HL-60 (cell line): ENCODE results near the gene KCNT2.

ENCODE experiments used
- DNase-seq, 2 experiments: peaks; one replicate each; pipeline ENCODE4 v3.0.0-alpha.2; 2010 to 2020; ENCODE audit warnings: low read depth in 1 of 2, low spot score in 1 of 2
- H3K27ac ChIP-seq: fragments of 250-450 bp; sonication (Bioruptor Pico); replicated peaks from 2 replicates; pipeline ENCODE4 v1.5.1; 2020; ENCODE audit warnings: mild to moderate bottlenecking, moderate library complexity
- H3K27me3 ChIP-seq: fragments of 250-450 bp; sonication (Bioruptor Pico); 2 replicates; pipeline ENCODE4 v1.5.1; 2021; ENCODE audit warnings: mild to moderate bottlenecking, moderate library complexity; ENCODE audit not compliant: insufficient read depth, poor library complexity, severe bottlenecking
- H3K4me3 ChIP-seq: replicated peaks from 2 replicates; pipeline ENCODE4 v1.5.1; 2011; ENCODE audit warnings: mild to moderate bottlenecking, control low read depth, low read length; ENCODE audit not compliant: insufficient read depth
- GABPA ChIP-seq: IDR thresholded peaks from 2 replicates; pipeline ENCODE4 v1.6.1; 2012; ENCODE audit warnings: low read depth
- POLR2AphosphoS5 ChIP-seq: IDR thresholded peaks from 2 replicates; pipeline ENCODE4 v1.6.1; 2012; ENCODE audit warnings: low read depth
- SPI1 ChIP-seq: IDR thresholded peaks from 2 replicates; pipeline ENCODE4 v1.6.1; 2012; ENCODE audit warnings: low read depth, mild to moderate bottlenecking, borderline replicate concordance
- TF ChIP-seq, protein P1 (sequence below): IDR thresholded peaks from 2 replicates; pipeline ENCODE4 v1.6.1; 2012; ENCODE audit warnings: low read depth; ENCODE audit not compliant: insufficient replicate concordance
- TF ChIP-seq, protein P2 (sequence below): IDR thresholded peaks from one replicate; pipeline ENCODE4 v1.5.1; 2011; ENCODE audit warnings: low read length, control low read depth, inconsistent platforms; ENCODE audit not compliant: insufficient read depth

The KCNT2 gene

DNA sequence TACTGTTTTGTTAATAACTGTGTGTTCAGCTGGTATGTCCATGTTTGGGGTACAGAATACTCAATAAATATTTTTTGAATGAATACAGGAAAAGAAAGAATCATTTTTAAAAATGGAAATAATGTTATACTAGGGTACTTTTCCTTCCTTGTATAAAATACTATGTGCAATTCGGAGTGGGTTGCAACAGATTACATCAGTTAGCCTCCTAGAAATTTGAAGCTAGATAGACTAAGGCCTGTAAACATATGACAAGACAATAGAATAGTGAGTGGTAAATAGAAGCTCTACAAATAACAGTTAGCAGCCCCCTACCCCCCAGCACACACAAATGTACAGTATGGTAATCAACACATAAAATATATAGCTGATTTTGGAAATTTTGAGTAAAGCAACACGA, 195.9 kb downstream of the KCNT2 start:
- Histone ChIP-seq H3K27ac (no peak overlapping the region), H3K27me3 (no peaks in the 10 kb centered on the region), H3K4me3 (no peak overlapping the region)
- no peak for TF ChIP-seq GABPA
- TF ChIP-seq, protein P1, sequence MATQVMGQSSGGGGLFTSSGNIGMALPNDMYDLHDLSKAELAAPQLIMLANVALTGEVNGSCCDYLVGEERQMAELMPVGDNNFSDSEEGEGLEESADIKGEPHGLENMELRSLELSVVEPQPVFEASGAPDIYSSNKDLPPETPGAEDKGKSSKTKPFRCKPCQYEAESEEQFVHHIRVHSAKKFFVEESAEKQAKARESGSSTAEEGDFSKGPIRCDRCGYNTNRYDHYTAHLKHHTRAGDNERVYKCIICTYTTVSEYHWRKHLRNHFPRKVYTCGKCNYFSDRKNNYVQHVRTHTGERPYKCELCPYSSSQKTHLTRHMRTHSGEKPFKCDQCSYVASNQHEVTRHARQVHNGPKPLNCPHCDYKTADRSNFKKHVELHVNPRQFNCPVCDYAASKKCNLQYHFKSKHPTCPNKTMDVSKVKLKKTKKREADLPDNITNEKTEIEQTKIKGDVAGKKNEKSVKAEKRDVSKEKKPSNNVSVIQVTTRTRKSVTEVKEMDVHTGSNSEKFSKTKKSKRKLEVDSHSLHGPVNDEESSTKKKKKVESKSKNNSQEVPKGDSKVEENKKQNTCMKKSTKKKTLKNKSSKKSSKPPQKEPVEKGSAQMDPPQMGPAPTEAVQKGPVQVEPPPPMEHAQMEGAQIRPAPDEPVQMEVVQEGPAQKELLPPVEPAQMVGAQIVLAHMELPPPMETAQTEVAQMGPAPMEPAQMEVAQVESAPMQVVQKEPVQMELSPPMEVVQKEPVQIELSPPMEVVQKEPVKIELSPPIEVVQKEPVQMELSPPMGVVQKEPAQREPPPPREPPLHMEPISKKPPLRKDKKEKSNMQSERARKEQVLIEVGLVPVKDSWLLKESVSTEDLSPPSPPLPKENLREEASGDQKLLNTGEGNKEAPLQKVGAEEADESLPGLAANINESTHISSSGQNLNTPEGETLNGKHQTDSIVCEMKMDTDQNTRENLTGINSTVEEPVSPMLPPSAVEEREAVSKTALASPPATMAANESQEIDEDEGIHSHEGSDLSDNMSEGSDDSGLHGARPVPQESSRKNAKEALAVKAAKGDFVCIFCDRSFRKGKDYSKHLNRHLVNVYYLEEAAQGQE, result no peak
- DNase-seq, result no peak

DNA sequence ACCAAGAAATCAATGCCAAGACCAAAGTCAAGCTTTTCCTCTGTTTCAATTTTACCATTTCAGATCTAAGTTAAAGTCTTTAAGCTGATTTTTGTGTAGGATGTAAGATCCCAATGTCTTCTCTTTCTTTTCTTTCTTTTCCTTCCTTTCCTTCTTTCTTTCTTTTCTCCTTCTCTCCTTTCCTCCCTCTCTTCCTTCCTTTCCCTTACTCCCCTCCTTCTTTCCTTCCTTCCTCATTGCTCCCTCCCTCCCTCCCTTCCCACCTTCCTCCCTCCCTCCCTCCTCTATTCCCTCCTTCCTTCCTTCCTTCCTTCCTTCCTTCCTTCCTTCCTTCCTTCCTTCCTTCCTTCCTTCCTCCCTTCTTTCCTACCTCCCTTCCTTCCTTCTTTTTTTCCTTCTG, 197.5 kb downstream of the KCNT2 start:
- no peaks in the 10 kb centered on the region for H3K27me3 ChIP-seq
- TF ChIP-seq, protein P2, sequence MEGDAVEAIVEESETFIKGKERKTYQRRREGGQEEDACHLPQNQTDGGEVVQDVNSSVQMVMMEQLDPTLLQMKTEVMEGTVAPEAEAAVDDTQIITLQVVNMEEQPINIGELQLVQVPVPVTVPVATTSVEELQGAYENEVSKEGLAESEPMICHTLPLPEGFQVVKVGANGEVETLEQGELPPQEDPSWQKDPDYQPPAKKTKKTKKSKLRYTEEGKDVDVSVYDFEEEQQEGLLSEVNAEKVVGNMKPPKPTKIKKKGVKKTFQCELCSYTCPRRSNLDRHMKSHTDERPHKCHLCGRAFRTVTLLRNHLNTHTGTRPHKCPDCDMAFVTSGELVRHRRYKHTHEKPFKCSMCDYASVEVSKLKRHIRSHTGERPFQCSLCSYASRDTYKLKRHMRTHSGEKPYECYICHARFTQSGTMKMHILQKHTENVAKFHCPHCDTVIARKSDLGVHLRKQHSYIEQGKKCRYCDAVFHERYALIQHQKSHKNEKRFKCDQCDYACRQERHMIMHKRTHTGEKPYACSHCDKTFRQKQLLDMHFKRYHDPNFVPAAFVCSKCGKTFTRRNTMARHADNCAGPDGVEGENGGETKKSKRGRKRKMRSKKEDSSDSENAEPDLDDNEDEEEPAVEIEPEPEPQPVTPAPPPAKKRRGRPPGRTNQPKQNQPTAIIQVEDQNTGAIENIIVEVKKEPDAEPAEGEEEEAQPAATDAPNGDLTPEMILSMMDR, result no peak
- TF ChIP-seq POLR2AphosphoS5 (no peak), SPI1 (no peak), GABPA (no peak)
- TF ChIP-seq, protein P1, result no peak
- no peak for DNase-seq
- H3K27ac ChIP-seq, result no peak overlapping the region
- H3K4me3 ChIP-seq, result no peak overlapping the region

DNA sequence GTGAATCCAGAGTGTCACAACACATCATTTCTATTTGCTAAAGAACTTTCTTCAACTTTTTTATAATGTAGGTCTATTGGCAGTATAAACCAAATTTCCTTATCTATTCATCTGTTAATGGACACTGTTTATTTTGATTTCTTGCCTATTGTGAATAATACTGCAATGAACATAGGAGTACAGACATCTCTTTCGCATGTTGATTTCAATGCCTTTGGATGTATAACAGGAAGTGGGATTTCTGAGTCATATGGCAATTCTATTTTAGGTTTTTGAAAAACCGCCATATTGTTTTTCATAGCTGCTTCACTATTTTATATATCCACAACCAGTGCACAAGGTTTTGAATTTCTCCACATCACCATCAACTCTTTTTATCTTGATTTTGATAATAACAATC, 198.7 kb downstream of the KCNT2 start:
- DNase-seq, result no peak
- H3K27me3 ChIP-seq, result no peaks in the 10 kb centered on the region
- no peak overlapping the region for H3K27ac ChIP-seq
- TF ChIP-seq GABPA (no peak), POLR2AphosphoS5 (no peak), SPI1 (no peak)
- TF ChIP-seq, protein P2, result no peak
- TF ChIP-seq, protein P1, result no peak
- H3K4me3 ChIP-seq, result no peak overlapping the region
